Ovary (tissue), 9 donors: ENCODE data around the gene MEP1A. TPM values are rescaled to one million over a fixed set of nuclear protein-coding genes. Genes with fewer than 3 reads are reported as not detected.
"Not testable (repeated sequence)": the region's sequence is repeated elsewhere in the genome, so short reads cannot be mapped to it uniquely, and the experiment has no call there.

ENCODE experiments used
- DNase-seq, 5 donors: peaks; one replicate each; pipeline ENCODE4 v3.0.0-alpha.2; 2019 to 2020
- H3K27ac ChIP-seq, 2 donors: fragments of 200-600 bp; one replicate each; pipeline versions ENCODE4 v1.5.1 to v1.8.0; 2019 to 2022
- H3K27me3 ChIP-seq: fragments of 200-600 bp; one replicate; pipeline ENCODE4 v1.8.0; 2022
- H3K36me3 ChIP-seq: fragments of 200-600 bp; sonication (generic); one replicate; pipeline ENCODE4 v1.5.1; 2019
- H3K4me1 ChIP-seq: one replicate; pipeline ENCODE4 v1.8.1; 2013; ENCODE audit warnings: mild to moderate bottlenecking, moderate library complexity; ENCODE audit not compliant: insufficient read depth
- H3K4me3 ChIP-seq: fragments of 200-600 bp; sonication (generic); one replicate; pipeline ENCODE4 v1.5.1; 2017
- H3K9me3 ChIP-seq, 2 donors: fragments of 200-600 bp in 1 of 2; sonication (generic) in 1 of 2; one replicate each; pipeline versions ENCODE4 v1.5.1 to v1.8.1; 2013 to 2019; ENCODE audit warnings: mild to moderate bottlenecking in 1 of 2, moderate library complexity in 1 of 2
- EP300 ChIP-seq: sonication (generic); formaldehyde crosslinking; IDR thresholded peaks from one replicate; pipeline ENCODE4 v1.6.1; 2017; ENCODE audit warnings: antibody characterized with exemption
- POLR2A ChIP-seq: fragments of 450-650 bp; IDR thresholded peaks from one replicate; pipeline ENCODE4 v1.6.1; 2017; ENCODE audit warnings: antibody characterized with exemption, mild to moderate bottlenecking, moderate library complexity
- WGBS, 3 donors: extraction: QIAGEN DNeasy Blood & Tissue Kit in 1 of 3; methylation state at CpG; one replicate each; pipeline versions ENCODE4 v1.1.5 to v1.1.7; 2013 to 2017; 5-methylcytosine and 5-hydroxymethylcytosine counted together
- intact Hi-C, 4 donors: fragments of 100-400 bp; cut with DNase I; formaldehyde crosslinking; loops; one replicate each; pipeline versions ENCODE4 v1.11.0 to v1.15.1; 2022 to 2023
- polyA plus RNA-seq, 2 donors: library from polyadenylated mRNA; stranded (reverse); fragments of 200-250 nt in 1 of 2; fragments of 350-450 nt in 1 of 2; fragmentation: Illumina TruSeq in 1 of 2; extraction: RNeasy Lipid Tissue Mini Kit (QIAGEN cat#74804) in 1 of 2; gene quantifications; one replicate each; pipeline ENCODE4 v1.2.3, GENCODE V29; 2013 to 2014
- total RNA-seq, 7 donors: library from RNA; depleted of rRNA in 2 of 7; stranded (reverse); fragments of >200 nt in 2 of 7; fragmentation: NEBNext Ultra II Directional in 3 of 7; extraction: Animal tissue kit (Norgen Biotek cat#: 25700) in 3 of 7; gene quantifications; one replicate each; pipeline versions ENCODE4 v1.1.0 to v1.2.4, GENCODE V29; 2016 to 2023
- TF ChIP-seq, protein P1 (sequence below), 3 donors: fragments of 450-650 bp in 2 of 3; fragments of 200-600 bp in 1 of 3; IDR thresholded peaks; one replicate each; pipeline versions ENCODE4 v1.5.1 to v1.8.0; 2016 to 2022; ENCODE audit warnings: antibody characterized with exemption in 3 of 3, mild to moderate bottlenecking in 1 of 3
- donor health status: DM: no; HTN: no; CAD: no; lungs with moderate emphysema.
- donor health status: DM: no; HTN: no; CAD: no.
- donor health status: Bipolar disorder and iron deficiency.
- donor health status: DM: yes; HTN: yes; CAD: no.
- donor health status: DM: no; HTN: no; CAD: no.
- donor health status: DM: yes; HTN: yes; CAD: no.

The MEP1A gene
- total and polyA plus RNA-seq, 9 donors: 0.13 to 3.0 (median 0.80) TPM; not detected in 6

DNA sequence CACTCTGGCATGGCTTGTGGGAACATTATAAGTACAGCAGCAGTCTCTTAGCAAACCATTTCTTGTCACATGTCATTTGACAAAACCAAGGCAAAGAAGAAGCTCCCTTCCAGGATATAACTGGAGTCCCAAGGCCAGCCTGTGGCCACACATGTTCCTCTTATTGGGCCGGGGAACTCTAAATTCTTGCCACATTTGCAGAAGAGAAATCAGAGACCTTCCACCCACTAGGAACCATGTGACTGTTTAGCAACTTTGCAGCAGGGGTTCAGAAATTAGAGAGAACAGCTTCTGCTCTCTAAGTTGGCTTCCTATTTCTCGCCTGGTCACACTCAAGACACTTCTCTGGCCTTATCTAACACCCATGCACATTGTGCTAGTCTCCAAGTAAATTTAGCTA is 20.4 kb upstream of the MEP1A start:
- H3K27me3 ChIP-seq: no peaks in the 10 kb centered on the region
- 49 to 68% (median 57%) methylated on average over 2 of the region's 2 CpGs for WGBS, 3 donors
- no peak overlapping the region for H3K27ac ChIP-seq
- H3K4me1 ChIP-seq: no peaks in the 10 kb centered on the region
- TF ChIP-seq, protein P1, sequence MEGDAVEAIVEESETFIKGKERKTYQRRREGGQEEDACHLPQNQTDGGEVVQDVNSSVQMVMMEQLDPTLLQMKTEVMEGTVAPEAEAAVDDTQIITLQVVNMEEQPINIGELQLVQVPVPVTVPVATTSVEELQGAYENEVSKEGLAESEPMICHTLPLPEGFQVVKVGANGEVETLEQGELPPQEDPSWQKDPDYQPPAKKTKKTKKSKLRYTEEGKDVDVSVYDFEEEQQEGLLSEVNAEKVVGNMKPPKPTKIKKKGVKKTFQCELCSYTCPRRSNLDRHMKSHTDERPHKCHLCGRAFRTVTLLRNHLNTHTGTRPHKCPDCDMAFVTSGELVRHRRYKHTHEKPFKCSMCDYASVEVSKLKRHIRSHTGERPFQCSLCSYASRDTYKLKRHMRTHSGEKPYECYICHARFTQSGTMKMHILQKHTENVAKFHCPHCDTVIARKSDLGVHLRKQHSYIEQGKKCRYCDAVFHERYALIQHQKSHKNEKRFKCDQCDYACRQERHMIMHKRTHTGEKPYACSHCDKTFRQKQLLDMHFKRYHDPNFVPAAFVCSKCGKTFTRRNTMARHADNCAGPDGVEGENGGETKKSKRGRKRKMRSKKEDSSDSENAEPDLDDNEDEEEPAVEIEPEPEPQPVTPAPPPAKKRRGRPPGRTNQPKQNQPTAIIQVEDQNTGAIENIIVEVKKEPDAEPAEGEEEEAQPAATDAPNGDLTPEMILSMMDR (IDR thresholded peaks at IDR 0.05): no peak
- TF ChIP-seq EP300 (no peak), POLR2A (no peak)
- H3K36me3 ChIP-seq: no peaks in the 10 kb centered on the region
- no peaks in the 10 kb centered on the region for H3K9me3 ChIP-seq
- H3K4me3 ChIP-seq: no peak overlapping the region
- no peak for DNase-seq
- intact Hi-C loops: no loop called here

DNA sequence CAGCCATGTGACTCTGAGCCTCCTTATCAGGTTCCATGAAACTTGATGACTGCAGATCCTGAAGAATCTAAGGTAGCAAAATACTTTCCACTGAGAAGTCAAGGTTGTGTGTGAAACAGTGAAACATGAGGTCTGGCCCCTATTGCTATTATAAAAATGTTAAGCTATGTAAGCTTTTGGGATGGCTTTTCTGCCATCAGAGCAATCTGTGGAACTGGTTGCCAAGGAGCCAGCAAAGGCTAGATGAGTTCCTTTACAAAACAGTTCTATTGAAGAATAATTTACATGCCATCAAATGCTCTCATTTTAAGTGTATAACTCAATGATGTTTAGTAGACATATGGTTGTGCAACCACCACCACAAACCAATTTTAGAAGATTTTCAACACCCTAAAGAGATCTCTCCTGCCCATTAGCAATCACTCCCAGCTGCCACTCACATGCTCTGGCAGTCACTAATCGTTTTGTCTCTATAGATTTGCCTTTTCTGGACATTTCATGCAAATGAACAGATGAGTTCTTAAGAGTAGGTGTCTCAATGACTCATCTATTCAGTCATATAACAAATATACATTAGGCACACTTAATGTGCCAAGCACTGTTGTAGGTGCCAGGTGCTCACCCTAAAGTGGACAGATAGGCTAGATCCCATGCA is 19.9 kb upstream of the MEP1A start:
- no peaks in the 10 kb centered on the region for H3K4me1 ChIP-seq
- no peak overlapping the region for H3K27ac ChIP-seq
- no peaks in the 10 kb centered on the region for H3K36me3 ChIP-seq
- 85 to 86% (median 85%) methylated on average over 1 of the region's 1 CpG for WGBS, 3 donors
- H3K9me3 ChIP-seq: no peaks in the 10 kb centered on the region
- TF ChIP-seq EP300 (no peak), POLR2A (no peak)
- TF ChIP-seq, protein P1 (IDR thresholded peaks at IDR 0.05): no peak
- intact Hi-C loops: no loop called here
- no peaks in the 10 kb centered on the region for H3K27me3 ChIP-seq
- DNase-seq: no peak
- H3K4me3 ChIP-seq: no peak overlapping the region

GRCh38 chr6:46774736-46775135 is 18.5 kb upstream of the MEP1A start:
- H3K9me3 ChIP-seq, H3K4me3 ChIP-seq, intact Hi-C loops, H3K27me3 ChIP-seq, DNase-seq, H3K4me1 ChIP-seq, H3K36me3 ChIP-seq, H3K27ac ChIP-seq: not testable (repeated sequence)
- WGBS, 3 donors: 94 to 100% (median 96%) methylated on average over 9 to 23 of the region's 24 CpGs

DNA sequence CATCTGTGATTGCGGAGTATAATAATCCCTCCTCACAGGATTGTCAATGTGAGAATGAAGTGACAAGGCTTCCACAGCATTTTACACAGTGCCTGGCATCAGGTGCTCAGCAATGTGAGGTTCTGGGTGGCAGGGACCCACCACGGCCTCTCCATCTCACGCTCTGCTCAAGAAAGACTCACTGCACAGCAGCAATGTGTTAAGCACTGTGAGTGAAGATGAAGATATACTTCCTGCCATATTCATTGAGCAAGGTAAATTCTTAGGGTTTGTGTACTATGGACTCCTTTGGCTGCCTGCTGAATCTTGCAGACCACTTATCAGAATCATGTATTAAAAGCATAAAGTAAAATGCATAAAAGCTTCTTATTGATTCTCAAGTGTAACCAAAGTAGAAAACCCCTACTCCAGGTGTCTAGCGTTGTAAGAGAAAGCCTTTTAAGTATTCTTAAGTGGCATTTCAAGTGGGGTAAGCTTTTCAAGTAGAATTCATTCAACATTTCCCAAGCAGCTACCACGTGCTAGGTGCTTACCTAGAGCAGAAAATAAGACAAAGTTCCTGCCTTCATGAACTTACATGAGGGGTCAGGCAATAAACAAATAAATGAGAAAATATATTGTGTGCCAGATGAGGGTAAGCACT is 17.0 kb upstream of the MEP1A start:
- Histone ChIP-seq H3K27me3 (no peaks in the 10 kb centered on the region), H3K36me3 (no peaks in the 10 kb centered on the region), H3K4me1 (no peaks in the 10 kb centered on the region), H3K4me3 (no peak overlapping the region), H3K27ac (no peak overlapping the region), H3K9me3 (no peaks in the 10 kb centered on the region)
- TF ChIP-seq, protein P1 (IDR thresholded peaks at IDR 0.05): no peak
- no peak for TF ChIP-seq EP300
- TF ChIP-seq POLR2A: no peak
- intact Hi-C loops: no loop called here
- WGBS, 3 donors: 92 to 95% (median 95%) methylated on average over 5 of the region's 5 CpGs
- DNase-seq: no peak
